ENCODE measurements around the gene ABCD3. TPM values are rescaled to one million over a fixed set of nuclear protein-coding genes. Genes with fewer than 3 reads are reported as not detected.
"Not testable (repeated sequence)": the region's sequence is repeated elsewhere in the genome, so short reads cannot be mapped to it uniquely, and the experiment has no call there.

ABCD3 gene
- total RNA-seq, 1 experiment from 2014 or later: 35.6 TPM

GRCh38 chr1:94448741-94449140 is 30.6 kb downstream of the ABCD3 start:
- DNase-seq (ENCODE audit: extremely low read depth, low read depth): not testable (repeated sequence)

DNA sequence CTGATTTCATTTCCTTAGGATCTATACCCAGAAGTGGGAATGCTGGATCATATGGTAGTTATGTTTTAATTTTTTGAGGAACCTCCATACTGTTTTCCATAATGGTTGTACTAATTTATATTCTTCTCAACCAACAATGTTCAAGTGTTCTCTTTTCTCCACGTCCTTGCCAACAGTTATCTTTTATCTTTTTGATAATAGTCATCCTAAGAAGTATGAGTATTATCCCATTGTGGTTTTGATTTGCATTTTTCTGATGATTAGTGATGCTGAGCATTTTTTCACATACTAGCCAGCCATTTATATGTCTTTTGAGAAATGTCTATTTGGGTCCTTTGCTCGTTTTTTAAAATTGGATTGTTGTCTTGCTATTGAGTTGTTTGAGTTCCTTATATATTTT is 38.5 kb downstream of the ABCD3 start:
- DNase-seq (ENCODE audit: extremely low read depth, low read depth): no peak

DNA sequence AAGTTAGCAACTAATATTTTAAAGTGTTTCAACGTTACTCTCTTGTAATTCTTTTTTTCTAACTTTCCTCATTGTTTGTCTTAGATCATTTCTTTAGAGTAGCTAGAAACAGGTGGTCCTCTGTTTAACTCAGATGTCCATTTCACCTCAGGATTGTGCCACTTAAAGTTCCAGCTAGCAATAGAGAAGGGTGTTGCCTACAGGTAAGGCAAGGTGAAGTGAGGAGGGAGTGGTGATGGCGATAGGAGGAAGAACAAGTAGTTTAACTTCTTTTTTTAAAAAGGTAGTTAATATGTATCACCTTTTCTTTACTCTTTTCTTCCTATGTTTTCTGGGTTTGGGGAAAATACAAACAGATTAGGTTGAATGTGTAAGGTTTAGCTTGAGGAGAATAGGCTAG is 44.4 kb downstream of the ABCD3 start:
- DNase-seq (ENCODE audit: extremely low read depth, low read depth): no peak

DNA sequence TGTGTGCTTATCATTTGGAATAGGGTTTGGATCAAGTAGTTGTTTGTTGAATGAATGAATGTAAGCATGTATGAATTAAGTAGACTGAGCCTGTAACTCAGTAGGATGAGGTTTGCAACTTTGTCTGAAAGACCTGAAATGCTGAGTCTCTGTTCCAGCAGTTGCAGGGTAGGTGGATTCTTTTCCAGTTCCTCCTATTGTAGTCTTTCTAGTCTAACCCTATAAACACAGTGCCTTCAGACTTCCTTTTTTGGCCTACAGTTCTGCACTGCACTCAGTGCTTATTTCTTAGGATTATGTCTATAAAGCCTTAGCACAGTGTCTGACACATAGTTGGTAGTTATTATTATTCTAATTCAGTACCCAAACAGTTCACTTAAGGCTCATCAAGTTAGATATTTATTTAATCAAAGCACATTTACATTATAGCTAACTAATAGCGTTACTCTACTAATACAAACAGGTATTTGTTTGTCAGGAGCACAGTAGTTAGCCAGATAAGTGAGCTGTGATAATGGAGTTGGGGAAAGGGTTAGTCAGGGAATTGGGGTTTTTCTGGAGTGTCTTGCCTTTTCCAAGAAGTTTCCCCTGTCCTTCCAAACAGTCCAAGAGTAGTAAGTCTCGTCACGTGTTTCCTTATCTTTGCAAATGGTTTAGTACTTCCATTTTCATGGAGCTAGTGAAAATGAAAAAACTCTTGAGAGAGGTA is 45.0 kb downstream of the ABCD3 start:
- no peak for DNase-seq (ENCODE audit: extremely low read depth, low read depth)

- DNase-seq (ENCODE audit: extremely low read depth, low read depth): peak; percentile 45
Measured at GRCh38 chr1:94463765-94464330, 45.7 kb downstream of the ABCD3 start.

DNA sequence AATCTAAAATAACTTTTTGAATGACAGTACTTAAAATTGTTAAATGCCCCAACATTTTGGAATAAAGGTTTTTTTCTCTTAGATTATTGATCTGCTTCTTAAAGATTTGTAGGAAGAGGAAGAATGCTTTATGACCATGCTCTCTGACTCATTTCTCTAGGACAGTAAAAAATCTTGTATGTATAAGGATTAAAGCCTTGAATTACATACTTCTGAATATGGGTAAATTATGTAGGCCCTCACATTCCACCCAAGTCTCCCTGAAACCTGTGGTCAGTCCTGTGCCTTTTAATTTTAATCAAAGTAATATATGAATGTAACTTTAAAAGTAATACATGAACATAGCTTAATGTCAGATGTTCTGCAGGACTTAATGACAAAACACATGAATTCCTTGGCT is 50.5 kb downstream of the ABCD3 start:
- DNase-seq (ENCODE audit: extremely low read depth, low read depth): no peak

GRCh38 chr1:94471271-94471670 is 53.1 kb downstream of the ABCD3 start:
- no peak for DNase-seq (ENCODE audit: extremely low read depth, low read depth)

DNA sequence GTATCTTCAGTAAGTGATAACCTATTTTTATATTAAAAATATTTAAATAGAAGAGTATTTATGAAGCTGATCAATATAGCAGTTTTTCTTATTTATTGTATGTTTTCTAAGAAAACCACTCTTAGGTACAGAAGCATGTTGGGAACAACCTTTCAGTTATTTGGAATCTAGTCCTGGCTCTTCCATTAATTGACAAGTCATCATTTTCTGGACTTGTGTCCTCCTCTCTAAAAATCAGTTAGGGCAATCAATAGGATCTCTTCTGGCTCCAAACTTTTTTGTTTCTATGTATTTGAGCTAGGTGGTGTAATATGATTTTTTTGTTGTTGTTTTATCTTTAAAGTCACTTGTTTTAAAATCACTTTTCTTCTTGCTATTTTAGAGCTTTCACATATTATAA is 57.0 kb downstream of the ABCD3 start:
- no peak for DNase-seq (ENCODE audit: extremely low read depth, low read depth)

DNA sequence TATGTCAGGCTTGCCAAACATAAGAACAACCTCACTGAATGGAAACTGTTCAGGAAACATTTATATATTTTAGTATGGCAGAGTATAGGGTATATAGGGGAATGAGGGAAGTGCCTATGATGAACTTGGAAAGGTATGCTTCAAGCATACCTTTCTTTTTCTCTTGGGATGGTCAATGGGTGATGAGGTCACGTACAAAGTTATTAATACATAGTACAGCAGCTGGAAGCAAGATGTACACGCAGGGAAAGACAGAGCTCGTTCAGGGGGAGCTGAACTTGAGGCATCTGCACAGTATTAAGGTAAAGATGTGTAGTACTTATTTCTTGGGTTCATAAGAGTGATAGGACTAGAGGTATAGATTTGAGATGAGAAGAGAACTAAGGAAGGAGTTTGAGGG is 61.5 kb downstream of the ABCD3 start:
- DNase-seq (ENCODE audit: extremely low read depth, low read depth): no peak

- DNase-seq (ENCODE audit: extremely low read depth, low read depth): peak; percentile 53
Measured at GRCh38 chr1:94481473-94481933, 63.3 kb downstream of the ABCD3 start.

DNA sequence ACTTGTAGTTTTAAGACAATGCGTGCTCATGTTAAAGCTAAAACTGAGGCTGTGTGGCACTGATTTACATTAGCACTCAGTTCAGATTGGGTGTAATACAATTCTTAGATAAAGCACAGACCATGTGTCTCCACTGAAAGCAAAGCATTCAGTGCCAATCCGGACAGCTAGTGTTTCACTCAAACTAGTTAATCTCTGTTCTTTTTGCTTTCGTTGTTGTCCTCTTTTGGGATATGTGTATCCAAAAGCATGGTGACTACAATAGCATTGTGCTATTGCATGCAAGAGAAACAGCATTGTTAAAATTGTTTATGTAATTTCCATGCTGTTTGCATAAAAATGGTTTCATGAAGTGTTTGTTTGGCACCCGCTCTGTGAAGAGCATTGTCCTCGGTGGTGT is 68.8 kb downstream of the ABCD3 start:
- no peak for DNase-seq (ENCODE audit: extremely low read depth, low read depth)

- no peak for DNase-seq (ENCODE audit: extremely low read depth, low read depth)
Measured at GRCh38 chr1:94490556-94490955, 72.4 kb downstream of the ABCD3 start.

- DNase-seq (ENCODE audit: extremely low read depth, low read depth): no peak
Measured at GRCh38 chr1:94496076-94496755, 78.0 kb downstream of the ABCD3 start.

- DNase-seq (ENCODE audit: extremely low read depth, low read depth): no peak
Measured at GRCh38 chr1:94501426-94501825, 83.2 kb downstream of the ABCD3 start.

DNA sequence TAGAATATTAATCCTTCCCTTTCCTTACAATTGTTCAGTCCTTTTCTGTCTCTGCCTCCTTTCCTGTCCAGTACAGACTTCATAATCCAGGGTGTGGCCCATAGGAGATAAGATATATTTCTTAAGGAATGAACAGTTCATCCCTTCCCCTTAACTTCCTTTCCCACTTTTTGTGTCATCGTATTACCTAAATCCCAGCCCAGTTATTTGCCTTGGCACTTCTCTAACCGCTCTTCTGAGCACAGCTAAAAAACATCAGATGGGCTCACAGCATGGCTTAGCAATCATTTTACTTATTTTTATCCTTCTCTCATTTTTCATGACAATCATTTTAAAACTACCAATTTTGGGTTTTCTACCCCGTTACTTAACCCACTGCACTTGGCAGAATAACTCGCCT is 83.7 kb downstream of the ABCD3 start:
- DNase-seq (ENCODE audit: extremely low read depth, low read depth): no peak

DNA sequence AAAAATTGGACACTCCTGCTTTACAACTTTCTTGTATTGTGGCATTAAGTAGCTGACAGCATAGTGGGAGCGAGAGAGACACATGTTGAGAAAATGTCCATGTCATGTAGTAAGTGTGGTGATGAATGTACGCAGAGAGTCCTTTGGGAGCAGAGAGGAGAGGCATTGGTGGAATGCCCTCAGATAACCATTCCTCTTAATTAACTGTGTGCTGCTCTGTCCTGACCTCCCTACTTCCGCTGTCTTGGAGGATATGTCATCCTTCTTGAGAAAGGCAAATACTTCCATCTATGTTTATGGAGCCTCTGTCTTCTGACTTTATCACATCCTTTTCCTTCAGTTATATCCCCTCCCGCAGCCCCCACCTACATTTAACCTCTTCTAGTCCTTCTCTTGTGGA is 85.0 kb downstream of the ABCD3 start:
- DNase-seq (ENCODE audit: extremely low read depth, low read depth): no peak

DNA sequence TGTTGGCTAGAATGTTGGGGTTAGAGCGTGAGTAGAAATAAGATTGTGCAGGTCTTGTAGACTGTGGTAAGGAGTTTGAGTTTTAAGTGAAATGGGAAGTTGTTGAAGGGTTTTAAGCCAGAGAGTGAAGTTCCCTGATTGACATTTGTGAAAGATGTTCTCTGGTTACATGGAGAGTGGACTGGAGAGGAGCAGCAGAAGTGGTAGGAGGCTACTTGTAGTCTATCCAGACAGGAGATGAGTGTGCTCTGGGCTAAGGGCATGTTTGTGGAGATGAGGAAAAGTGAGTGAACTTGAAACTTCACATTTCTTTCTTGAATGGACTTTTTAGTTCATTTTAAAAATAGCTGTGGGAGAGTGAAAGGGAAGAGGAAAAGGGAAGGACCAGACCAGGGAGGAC is 86.4 kb downstream of the ABCD3 start:
- DNase-seq (ENCODE audit: extremely low read depth, low read depth): no peak

GRCh38 chr1:94512816-94513215 is 94.6 kb downstream of the ABCD3 start:
- no peak for DNase-seq (ENCODE audit: extremely low read depth, low read depth)

- peak; percentile 26 for DNase-seq (ENCODE audit: extremely low read depth, low read depth)
Measured at GRCh38 chr1:94514095-94514727, 96.0 kb downstream of the ABCD3 start.

- DNase-seq (ENCODE audit: extremely low read depth, low read depth): no peak
Measured at GRCh38 chr1:94515296-94515947, 97.2 kb downstream of the ABCD3 start.

DNA sequence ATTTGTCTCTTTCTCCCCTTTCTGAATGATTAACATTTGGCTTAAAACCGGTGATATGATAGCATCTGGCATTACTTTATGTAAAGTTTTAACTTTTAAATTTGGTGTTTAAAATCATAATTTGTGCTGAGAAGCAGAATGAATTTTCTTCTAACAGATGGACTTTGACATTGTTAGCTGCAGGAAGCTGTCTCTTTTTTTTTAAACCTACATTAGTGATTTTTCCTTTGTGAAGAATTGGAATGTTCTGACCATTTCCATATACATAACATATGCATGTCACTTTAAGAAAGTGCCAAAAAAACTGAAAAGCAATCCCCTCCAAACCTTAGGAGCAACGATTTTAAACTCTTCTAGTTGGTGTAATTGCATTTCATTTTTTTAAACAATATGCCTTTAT is 101.2 kb downstream of the ABCD3 start:
- no peak for DNase-seq (ENCODE audit: extremely low read depth, low read depth)
